ENCODE measurements around the gene GRWD1. TPM values are rescaled to one million over a fixed set of nuclear protein-coding genes. Genes with fewer than 3 reads are reported as not detected.

Gene GRWD1
- total and polyA plus RNA-seq, 2 of the 13 experiments (the other 11 are each of a cell fraction or from before 2014, with no cell fraction given), result 10.8 to 46.6 TPM

- Histone ChIP-seq H2AFZ (ENCODE audit: low read length) (no peak overlapping the region), H3K27ac (ENCODE audit: extremely low read length, insufficient read depth, low read length) (no peak overlapping the region), H3K4me1 (ENCODE audit: insufficient read depth, low read length) (0 out of 2 replicates have a peak, but pooled peaks cover 6% of the 10 kb centered on the region), H3K9ac (ENCODE audit: insufficient read depth, low read depth, low read length) (no peak overlapping the region), H3K4me2 (ENCODE audit: low read depth, low read length) (no peak overlapping the region; the same call in 1 of the 2 replicates), H3K79me2 (ENCODE audit: insufficient read depth, low read length) (no peaks in the 10 kb centered on the region), H3K9me3 (ENCODE audit: low read length) (no peaks in the 10 kb centered on the region), H3K4me3 (replicated peaks in 1 of 3; ENCODE audit: insufficient read depth in 1 of 3, low read depth in 2 of 3, low read length in 3 of 3) (no peak overlapping the region), H4K20me1 (ENCODE audit: insufficient read depth, low read length) (no peaks in the 10 kb centered on the region), H3K27me3 (ENCODE audit: control insufficient read depth in 1 of 2, insufficient read depth in 2 of 2, low read length in 2 of 2) (no peaks in the 10 kb centered on the region), H3K36me3 (replicated peaks in 1 of 2; ENCODE audit: control insufficient read depth in 1 of 2, insufficient read depth in 2 of 2, low read length in 2 of 2) (no peaks in the 10 kb centered on the region)
- WGBS (ENCODE audit: low lambda C conversion rate), result 73% methylated on average over 8 of the region's 8 CpGs
- DNase-seq (ENCODE audit: low spot score), result no peak
- intact Hi-C loops (cut with micrococcal nuclease; ENCODE audit: unreplicated experiment), result no loop called here
- in situ Hi-C loops (cut with HindIII; ENCODE audit: extremely low pct_ligation_motif_present, low pct_unique_long_range_greater_than_20kb), result no loop called here
- CTCF ChIA-PET (ENCODE audit: low intra/inter-chr PET ratio, low total read pairs), result no interaction called here
- POLR2A ChIA-PET, result no interaction called here
- no TSS peak for BruUV-seq (replicated peaks)
- no peak for ATAC-seq
- FAIRE-seq, result no peak
- TF ChIP-seq TARDBP (CRISPR knock-in tag; IDR thresholded peaks at IDR 0.05) (no peak), ZNF737 (CRISPR knock-in tag; IDR thresholded peaks at IDR 0.05; ENCODE audit: borderline replicate concordance) (no peak), SMYD3 (CRISPR knock-in tag; IDR thresholded peaks at IDR 0.05) (no peak), ZNF337 (CRISPR knock-in tag; IDR thresholded peaks at IDR 0.05; ENCODE audit: borderline replicate concordance, low read depth) (no peak), NKX3-1 (CRISPR knock-in tag; IDR thresholded peaks at IDR 0.05) (no peak), ZNF652 (CRISPR knock-in tag; IDR thresholded peaks at IDR 0.05; ENCODE audit: borderline replicate concordance, low read depth) (no peak), ZNF354B (CRISPR knock-in tag; IDR thresholded peaks at IDR 0.05) (no peak), E2F5 (CRISPR knock-in tag; conservative IDR thresholded peaks at IDR 0.05) (no peak), ZNF138 (CRISPR knock-in tag; IDR thresholded peaks at IDR 0.05; ENCODE audit: low read depth) (no peak), MEIS1 (CRISPR knock-in tag; IDR thresholded peaks at IDR 0.05; ENCODE audit: borderline replicate concordance) (no peak), ZNF746 (CRISPR knock-in tag; IDR thresholded peaks at IDR 0.05) (no peak), MEF2D (CRISPR knock-in tag; IDR thresholded peaks at IDR 0.05) (no peak)
- TF ChIP-seq, protein P1, sequence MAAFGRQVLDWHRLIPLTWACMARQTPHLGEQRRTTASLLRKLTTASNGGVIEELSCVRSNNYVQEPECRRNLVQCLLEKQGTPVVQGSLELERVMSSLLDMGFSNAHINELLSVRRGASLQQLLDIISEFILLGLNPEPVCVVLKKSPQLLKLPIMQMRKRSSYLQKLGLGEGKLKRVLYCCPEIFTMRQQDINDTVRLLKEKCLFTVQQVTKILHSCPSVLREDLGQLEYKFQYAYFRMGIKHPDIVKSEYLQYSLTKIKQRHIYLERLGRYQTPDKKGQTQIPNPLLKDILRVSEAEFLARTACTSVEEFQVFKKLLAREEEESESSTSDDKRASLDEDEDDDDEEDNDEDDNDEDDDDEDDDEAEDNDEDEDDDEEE (CRISPR knock-in tag; IDR thresholded peaks at IDR 0.05), result no peak
- TF ChIP-seq, protein P2, sequence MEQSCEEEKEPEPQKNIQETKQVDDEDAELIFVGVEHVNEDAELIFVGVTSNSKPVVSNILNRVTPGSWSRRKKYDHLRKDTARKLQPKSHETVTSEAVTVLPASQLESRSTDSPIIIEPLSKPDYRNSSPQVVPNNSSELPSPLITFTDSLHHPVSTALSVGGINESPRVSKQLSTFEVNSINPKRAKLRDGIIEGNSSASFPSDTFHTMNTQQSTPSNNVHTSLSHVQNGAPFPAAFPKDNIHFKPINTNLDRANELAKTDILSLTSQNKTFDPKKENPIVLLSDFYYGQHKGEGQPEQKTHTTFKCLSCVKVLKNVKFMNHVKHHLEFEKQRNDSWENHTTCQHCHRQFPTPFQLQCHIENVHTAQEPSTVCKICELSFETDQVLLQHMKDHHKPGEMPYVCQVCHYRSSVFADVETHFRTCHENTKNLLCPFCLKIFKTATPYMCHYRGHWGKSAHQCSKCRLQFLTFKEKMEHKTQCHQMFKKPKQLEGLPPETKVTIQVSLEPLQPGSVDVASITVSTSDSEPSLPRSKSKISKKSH (CRISPR knock-in tag; IDR thresholded peaks at IDR 0.05; ENCODE audit: borderline replicate concordance), result no peak
- TF ChIP-seq, protein P3, sequence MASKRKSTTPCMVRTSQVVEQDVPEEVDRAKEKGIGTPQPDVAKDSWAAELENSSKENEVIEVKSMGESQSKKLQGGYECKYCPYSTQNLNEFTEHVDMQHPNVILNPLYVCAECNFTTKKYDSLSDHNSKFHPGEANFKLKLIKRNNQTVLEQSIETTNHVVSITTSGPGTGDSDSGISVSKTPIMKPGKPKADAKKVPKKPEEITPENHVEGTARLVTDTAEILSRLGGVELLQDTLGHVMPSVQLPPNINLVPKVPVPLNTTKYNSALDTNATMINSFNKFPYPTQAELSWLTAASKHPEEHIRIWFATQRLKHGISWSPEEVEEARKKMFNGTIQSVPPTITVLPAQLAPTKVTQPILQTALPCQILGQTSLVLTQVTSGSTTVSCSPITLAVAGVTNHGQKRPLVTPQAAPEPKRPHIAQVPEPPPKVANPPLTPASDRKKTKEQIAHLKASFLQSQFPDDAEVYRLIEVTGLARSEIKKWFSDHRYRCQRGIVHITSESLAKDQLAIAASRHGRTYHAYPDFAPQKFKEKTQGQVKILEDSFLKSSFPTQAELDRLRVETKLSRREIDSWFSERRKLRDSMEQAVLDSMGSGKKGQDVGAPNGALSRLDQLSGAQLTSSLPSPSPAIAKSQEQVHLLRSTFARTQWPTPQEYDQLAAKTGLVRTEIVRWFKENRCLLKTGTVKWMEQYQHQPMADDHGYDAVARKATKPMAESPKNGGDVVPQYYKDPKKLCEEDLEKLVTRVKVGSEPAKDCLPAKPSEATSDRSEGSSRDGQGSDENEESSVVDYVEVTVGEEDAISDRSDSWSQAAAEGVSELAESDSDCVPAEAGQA (IDR thresholded peaks at IDR 0.05; ENCODE audit: low read depth), result no peak
- TF ChIP-seq, protein P3 (CRISPR knock-in tag; IDR thresholded peaks at IDR 0.05; ENCODE audit: borderline replicate concordance), result no peak
Observed at GRCh38 chr19:48424694-48425219, 21.0 kb upstream of the GRWD1 start.

Measured in HepG2 (cell line).